Measurements from ENCODE around the gene SLC8A1. TPM values are rescaled to one million over a fixed set of nuclear protein-coding genes. Genes with fewer than 3 reads are reported as not detected.

The SLC8A1 gene
- total and polyA plus RNA-seq, 2 of the 13 experiments (the other 11 are each of a cell fraction or from before 2014, with no cell fraction given) = not detected

GRCh38 chr2:40190457-40190856, 261.4 kb downstream of the SLC8A1 start:
- in situ Hi-C loops (cut with HindIII; ENCODE audit: extremely low pct_ligation_motif_present, low pct_unique_long_range_greater_than_20kb) (no loop called here), intact Hi-C loops (cut with micrococcal nuclease; ENCODE audit: unreplicated experiment) (no loop called here)
- Histone ChIP-seq H4K20me1 (ENCODE audit: insufficient read depth, low read length) (no peaks in the 10 kb centered on the region), H3K9ac (ENCODE audit: insufficient read depth, low read depth, low read length) (no peak overlapping the region), H3K79me2 (ENCODE audit: insufficient read depth, low read length) (no peaks in the 10 kb centered on the region), H2AFZ (ENCODE audit: low read length) (no peak overlapping the region), H3K4me1 (ENCODE audit: insufficient read depth, low read length) (no peaks in the 10 kb centered on the region), H3K36me3 (replicated peaks in 1 of 2; ENCODE audit: control insufficient read depth in 1 of 2, insufficient read depth in 2 of 2, low read length in 2 of 2) (no peaks in the 10 kb centered on the region), H3K9me3 (ENCODE audit: low read length) (no peaks in the 10 kb centered on the region), H3K4me2 (ENCODE audit: low read depth, low read length) (no peak overlapping the region), H3K4me3 (replicated peaks in 1 of 3; ENCODE audit: insufficient read depth in 1 of 3, low read depth in 2 of 3, low read length in 3 of 3) (no peak overlapping the region), H3K27ac (ENCODE audit: extremely low read length, insufficient read depth, low read length) (no peak overlapping the region), H3K27me3 (ENCODE audit: control insufficient read depth in 1 of 2, insufficient read depth in 2 of 2, low read length in 2 of 2) (no peaks in the 10 kb centered on the region)
- no TSS peak for BruUV-seq (replicated peaks)
- ChIA-PET CTCF (ENCODE audit: low intra/inter-chr PET ratio, low total read pairs) (no interaction called here), POLR2A (no interaction called here)
- 1% methylated on average over 5 of the region's 5 CpGs for WGBS (ENCODE audit: low lambda C conversion rate)
- DNase-seq (ENCODE audit: low spot score) (no peak), FAIRE-seq (no peak), ATAC-seq (no peak)
- no peak for TF ChIP-seq CCDC6 (CRISPR knock-in tag; IDR thresholded peaks at IDR 0.05)
- TF ChIP-seq SIX1 (CRISPR knock-in tag; IDR thresholded peaks at IDR 0.05; ENCODE audit: borderline replicate concordance) = no peak
- TF ChIP-seq, protein P1, sequence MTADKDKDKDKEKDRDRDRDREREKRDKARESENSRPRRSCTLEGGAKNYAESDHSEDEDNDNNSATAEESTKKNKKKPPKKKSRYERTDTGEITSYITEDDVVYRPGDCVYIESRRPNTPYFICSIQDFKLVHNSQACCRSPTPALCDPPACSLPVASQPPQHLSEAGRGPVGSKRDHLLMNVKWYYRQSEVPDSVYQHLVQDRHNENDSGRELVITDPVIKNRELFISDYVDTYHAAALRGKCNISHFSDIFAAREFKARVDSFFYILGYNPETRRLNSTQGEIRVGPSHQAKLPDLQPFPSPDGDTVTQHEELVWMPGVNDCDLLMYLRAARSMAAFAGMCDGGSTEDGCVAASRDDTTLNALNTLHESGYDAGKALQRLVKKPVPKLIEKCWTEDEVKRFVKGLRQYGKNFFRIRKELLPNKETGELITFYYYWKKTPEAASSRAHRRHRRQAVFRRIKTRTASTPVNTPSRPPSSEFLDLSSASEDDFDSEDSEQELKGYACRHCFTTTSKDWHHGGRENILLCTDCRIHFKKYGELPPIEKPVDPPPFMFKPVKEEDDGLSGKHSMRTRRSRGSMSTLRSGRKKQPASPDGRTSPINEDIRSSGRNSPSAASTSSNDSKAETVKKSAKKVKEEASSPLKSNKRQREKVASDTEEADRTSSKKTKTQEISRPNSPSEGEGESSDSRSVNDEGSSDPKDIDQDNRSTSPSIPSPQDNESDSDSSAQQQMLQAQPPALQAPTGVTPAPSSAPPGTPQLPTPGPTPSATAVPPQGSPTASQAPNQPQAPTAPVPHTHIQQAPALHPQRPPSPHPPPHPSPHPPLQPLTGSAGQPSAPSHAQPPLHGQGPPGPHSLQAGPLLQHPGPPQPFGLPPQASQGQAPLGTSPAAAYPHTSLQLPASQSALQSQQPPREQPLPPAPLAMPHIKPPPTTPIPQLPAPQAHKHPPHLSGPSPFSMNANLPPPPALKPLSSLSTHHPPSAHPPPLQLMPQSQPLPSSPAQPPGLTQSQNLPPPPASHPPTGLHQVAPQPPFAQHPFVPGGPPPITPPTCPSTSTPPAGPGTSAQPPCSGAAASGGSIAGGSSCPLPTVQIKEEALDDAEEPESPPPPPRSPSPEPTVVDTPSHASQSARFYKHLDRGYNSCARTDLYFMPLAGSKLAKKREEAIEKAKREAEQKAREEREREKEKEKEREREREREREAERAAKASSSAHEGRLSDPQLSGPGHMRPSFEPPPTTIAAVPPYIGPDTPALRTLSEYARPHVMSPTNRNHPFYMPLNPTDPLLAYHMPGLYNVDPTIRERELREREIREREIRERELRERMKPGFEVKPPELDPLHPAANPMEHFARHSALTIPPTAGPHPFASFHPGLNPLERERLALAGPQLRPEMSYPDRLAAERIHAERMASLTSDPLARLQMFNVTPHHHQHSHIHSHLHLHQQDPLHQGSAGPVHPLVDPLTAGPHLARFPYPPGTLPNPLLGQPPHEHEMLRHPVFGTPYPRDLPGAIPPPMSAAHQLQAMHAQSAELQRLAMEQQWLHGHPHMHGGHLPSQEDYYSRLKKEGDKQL (CRISPR knock-in tag; IDR thresholded peaks at IDR 0.05; ENCODE audit: low read depth) = no peak
- no peak for TF ChIP-seq ZNF460 (CRISPR knock-in tag; IDR thresholded peaks at IDR 0.05; ENCODE audit: borderline replicate concordance)
- TF ChIP-seq GABPB1 (CRISPR knock-in tag; IDR thresholded peaks at IDR 0.05) = no peak
- no peak for TF ChIP-seq BHLHE40 (IDR thresholded peaks at IDR 0.05; ENCODE audit: low read length)
- TF ChIP-seq ARNT2 (CRISPR knock-in tag; IDR thresholded peaks at IDR 0.05; ENCODE audit: low read depth) = no peak
- TF ChIP-seq, protein P2, sequence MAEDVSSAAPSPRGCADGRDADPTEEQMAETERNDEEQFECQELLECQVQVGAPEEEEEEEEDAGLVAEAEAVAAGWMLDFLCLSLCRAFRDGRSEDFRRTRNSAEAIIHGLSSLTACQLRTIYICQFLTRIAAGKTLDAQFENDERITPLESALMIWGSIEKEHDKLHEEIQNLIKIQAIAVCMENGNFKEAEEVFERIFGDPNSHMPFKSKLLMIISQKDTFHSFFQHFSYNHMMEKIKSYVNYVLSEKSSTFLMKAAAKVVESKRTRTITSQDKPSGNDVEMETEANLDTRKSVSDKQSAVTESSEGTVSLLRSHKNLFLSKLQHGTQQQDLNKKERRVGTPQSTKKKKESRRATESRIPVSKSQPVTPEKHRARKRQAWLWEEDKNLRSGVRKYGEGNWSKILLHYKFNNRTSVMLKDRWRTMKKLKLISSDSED (CRISPR knock-in tag; IDR thresholded peaks at IDR 0.05) = no peak
- TF ChIP-seq ZNF616 (CRISPR knock-in tag; IDR thresholded peaks at IDR 0.05; ENCODE audit: low read depth) = no peak
